RWPE1 (cell line): Measurements from ENCODE around the gene SIGLEC5.
A peak's percentile ranks its signal among the peaks of the same experiment; 100 is the strongest.

ENCODE experiments used
- CTCF ChIA-PET: fragments of 350-600 bp; sonication (Branson Sonifier 250); formaldehyde crosslinking; extraction: SDS; loops from one replicate; lab custom pipeline; 2021; lab: Yijun Ruan, JAX
- POLR2A ChIA-PET: fragments of 400-600 bp; formaldehyde crosslinking; extraction: SDS; loops from one replicate; lab custom pipeline; 2020; ENCODE audit warnings: antibody characterized with exemption; ENCODE audit not compliant: low non-redundant PET; lab: Yijun Ruan, JAX
- DNase-seq: peaks from one replicate; pipeline ENCODE4 v3.0.0; 2012; ENCODE audit warnings: low spot score
- H3K27ac ChIP-seq: fragments of 450-650 bp; 2 replicates; pipeline ENCODE4 v1.5.1; 2017
- TF ChIP-seq, protein P1 (sequence below): fragments of 450-650 bp; conservative IDR thresholded peaks from 2 replicates; pipeline ENCODE4 v1.5.1; 2017; ENCODE audit warnings: low read depth, mild to moderate bottlenecking

The SIGLEC5 gene

DNA sequence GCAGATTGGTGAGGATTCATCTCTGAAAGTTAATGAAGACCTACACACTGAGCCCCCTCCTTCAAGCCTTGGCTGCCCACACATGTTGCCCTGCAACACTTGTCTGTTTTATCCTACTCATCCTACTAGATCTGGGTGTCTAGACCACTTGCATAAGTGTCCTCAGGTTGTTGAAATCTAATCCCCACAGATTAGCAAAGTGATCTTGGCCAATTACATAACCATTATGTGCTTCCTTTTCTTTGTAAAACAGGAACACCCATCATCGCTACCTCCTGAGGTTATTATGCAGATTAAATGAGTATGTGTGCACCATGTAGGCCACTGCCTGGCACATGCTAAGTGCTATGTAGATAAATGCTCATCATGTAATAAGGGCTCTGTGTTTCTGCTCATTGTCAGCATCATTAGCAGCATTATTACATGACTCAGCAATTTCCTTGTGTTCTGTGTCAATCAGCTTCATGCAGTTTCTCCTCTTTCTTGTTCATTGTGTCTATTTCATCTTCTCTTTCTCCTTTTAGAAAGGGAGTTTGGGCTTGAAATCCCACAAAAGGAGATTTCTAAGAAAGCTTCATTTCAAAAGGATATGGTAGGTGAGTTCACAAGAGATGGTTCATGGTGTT is 44.0 kb downstream of the SIGLEC5 start:
- ChIA-PET CTCF (no interaction called here), POLR2A (no interaction called here)
- no peak for DNase-seq
- TF ChIP-seq, protein P1, sequence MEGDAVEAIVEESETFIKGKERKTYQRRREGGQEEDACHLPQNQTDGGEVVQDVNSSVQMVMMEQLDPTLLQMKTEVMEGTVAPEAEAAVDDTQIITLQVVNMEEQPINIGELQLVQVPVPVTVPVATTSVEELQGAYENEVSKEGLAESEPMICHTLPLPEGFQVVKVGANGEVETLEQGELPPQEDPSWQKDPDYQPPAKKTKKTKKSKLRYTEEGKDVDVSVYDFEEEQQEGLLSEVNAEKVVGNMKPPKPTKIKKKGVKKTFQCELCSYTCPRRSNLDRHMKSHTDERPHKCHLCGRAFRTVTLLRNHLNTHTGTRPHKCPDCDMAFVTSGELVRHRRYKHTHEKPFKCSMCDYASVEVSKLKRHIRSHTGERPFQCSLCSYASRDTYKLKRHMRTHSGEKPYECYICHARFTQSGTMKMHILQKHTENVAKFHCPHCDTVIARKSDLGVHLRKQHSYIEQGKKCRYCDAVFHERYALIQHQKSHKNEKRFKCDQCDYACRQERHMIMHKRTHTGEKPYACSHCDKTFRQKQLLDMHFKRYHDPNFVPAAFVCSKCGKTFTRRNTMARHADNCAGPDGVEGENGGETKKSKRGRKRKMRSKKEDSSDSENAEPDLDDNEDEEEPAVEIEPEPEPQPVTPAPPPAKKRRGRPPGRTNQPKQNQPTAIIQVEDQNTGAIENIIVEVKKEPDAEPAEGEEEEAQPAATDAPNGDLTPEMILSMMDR, result no peak
- no peak overlapping the region for H3K27ac ChIP-seq

DNA sequence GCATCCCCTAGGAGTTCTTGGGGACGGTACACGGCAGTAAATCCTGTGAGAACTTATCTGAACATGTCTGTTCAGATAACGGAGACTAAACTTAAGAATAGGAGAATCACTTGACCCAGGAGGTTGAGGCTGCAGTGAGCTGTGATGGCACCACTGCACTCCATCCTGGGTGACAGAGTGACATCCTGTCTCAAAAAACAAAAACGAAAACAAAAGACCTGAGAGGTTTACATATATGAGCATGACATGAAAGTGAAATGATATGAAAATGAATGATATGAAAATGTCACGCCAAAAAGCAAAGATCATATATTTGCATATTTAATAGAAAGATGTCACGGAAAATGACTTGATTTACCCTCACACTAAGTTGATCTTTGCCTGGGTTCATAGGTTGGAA is 53.4 kb downstream of the SIGLEC5 start:
- H3K27ac ChIP-seq, result no peak overlapping the region
- DNase-seq, result no peak
- TF ChIP-seq, protein P1, result no peak
- ChIA-PET CTCF (no interaction called here), POLR2A (no interaction called here)

DNA sequence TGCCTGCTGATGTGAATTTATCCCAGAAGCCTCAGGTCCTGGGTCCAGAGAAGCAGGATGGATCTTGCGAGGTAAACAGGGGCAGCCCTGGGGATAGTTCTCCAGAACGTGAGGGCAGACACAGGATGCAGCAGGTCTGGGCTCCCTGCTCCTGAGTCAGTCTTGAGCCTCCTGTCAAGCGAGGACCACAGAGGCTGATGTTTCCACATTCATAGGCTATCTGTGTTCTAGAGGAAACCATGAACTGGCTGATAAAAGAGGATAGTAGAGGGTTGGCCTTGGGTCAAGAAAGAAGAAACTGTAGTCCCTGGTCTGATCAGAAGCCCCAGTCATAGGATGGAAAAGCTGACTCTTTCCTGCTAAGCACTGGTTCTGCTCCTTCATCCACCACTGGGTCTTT is 56.9 kb downstream of the SIGLEC5 start:
- TF ChIP-seq, protein P1, result no peak
- ChIA-PET CTCF (no interaction called here), POLR2A (no interaction called here)
- H3K27ac ChIP-seq, result no peak overlapping the region
- no peak for DNase-seq

DNA sequence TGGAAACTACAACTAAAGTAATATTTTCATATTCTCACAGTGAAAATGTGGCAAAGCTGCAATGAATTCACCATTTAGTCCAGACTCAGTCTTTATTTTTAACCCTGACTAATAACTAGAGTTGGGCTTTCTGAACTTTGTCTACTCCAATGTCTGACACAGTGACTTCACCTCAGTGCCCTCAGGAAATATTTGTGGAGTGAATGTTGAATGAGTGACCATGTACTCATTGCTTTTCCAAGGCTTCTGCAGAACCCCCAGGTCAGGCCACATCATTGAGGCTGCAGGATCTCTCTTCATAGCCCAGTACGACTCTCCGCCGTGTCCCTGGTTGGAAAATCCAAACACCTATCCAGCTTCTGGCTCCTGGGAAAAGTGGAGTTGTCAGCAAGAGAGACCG is 57.3 kb downstream of the SIGLEC5 start:
- DNase-seq, result no peak
- TF ChIP-seq, protein P1, result no peak
- no peak overlapping the region for H3K27ac ChIP-seq
- POLR2A ChIA-PET, result no interaction called here
- CTCF ChIA-PET, result no interaction called here

DNA sequence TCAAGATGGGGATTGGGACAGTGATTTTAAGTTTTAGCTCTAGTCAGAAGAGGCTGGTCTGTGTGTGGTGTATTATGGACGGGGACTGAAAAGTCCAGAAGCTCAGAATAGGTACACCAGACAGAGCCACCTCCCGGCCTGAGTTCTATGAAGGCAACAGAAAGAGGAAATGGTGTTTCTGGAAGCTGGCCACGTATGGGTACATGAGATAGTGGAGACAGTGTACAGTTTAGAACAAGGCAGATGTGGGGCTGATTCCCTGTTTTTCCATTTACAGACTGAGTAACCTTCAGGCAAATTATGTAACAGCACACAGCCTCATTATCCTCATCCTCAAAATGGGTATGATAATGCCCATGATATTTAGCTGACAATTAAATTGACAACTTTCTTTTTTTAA is 57.8 kb downstream of the SIGLEC5 start:
- POLR2A ChIA-PET, result no interaction called here
- CTCF ChIA-PET, result no interaction called here
- no peak for DNase-seq
- no peak overlapping the region for H3K27ac ChIP-seq
- TF ChIP-seq, protein P1, result no peak

DNA sequence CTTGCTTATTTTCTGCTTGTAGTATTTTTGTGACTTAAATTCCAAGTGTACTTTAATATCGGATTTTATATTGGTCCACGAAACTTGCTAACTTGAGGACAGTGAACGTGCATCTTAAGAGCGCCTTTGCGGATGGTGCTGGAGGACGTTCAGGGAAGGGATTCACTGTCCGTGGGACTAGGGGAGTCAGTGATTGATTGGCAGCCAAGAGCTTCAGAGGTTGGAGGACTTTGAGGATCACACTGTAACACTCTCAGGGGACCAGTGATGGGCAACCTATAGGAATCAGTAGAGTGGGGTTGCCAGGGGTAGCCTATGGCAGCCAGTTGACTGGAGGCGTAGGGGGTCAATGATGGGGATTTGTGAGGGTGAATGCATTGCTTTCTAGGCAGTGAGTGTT is 58.6 kb downstream of the SIGLEC5 start:
- ChIA-PET CTCF (interaction anchor here (0.7 kb wide), 1 partner anchor 1110 kb away, joined by 5 read pairs; no protein-coding TSS in a partner anchor), POLR2A (no interaction called here)

More for the DNA sequence above, 58.6 kb downstream of the SIGLEC5 start:
- TF ChIP-seq, protein P1, result no peak
- H3K27ac ChIP-seq, result peak overlapping the region; percentile 55
- peak; percentile 5 for DNase-seq
